Thoracic aorta (tissue), 2 donors: Measurements from ENCODE around the gene PHETA1. TPM values are rescaled to one million over a fixed set of nuclear protein-coding genes. Genes with fewer than 3 reads are reported as not detected.
"Not testable (repeated sequence)": the region's sequence is repeated elsewhere in the genome, so short reads cannot be mapped to it uniquely, and the experiment has no call there.

Source experiments
- ATAC-seq: fragments of 150-250 bp; one replicate; pipeline ENCODE4 v1.8.0; 2017; ENCODE audit warnings: low read depth; ENCODE audit not compliant: insufficient number of reproducible peaks, low FRiP score
- DNase-seq: peaks from one replicate; pipeline ENCODE4 v3.0.0-alpha.2; 2020; ENCODE audit warnings: low spot score
- H3K27ac ChIP-seq, 2 donors: fragments of 200-600 bp; sonication (generic); 1 replicate in 1 of 2; 2 replicates in 1 of 2; pipeline ENCODE4 v1.5.1; 2016; ENCODE audit warnings: mild to moderate bottlenecking in 2 of 2, moderate library complexity in 2 of 2
- H3K27me3 ChIP-seq: fragments of 200-600 bp; sonication (generic); replicated peaks from 2 replicates; pipeline ENCODE4 v1.6.0; 2016; ENCODE audit warnings: mild to moderate bottlenecking; ENCODE audit not compliant: insufficient read depth
- H3K36me3 ChIP-seq: fragments of 200-600 bp; sonication (generic); one replicate; pipeline ENCODE4 v1.5.1; 2016
- H3K4me1 ChIP-seq, 2 donors: fragments of 200-600 bp; sonication (generic); 1 replicate in 1 of 2; 2 replicates in 1 of 2; pipeline versions ENCODE4 v1.5.1 to v1.6.0; 2016; ENCODE audit warnings: low read depth in 2 of 2, mild to moderate bottlenecking in 1 of 2; ENCODE audit not compliant: control insufficient read depth in 1 of 2
- H3K4me3 ChIP-seq: fragments of 200-600 bp; sonication (generic); 2 replicates; pipeline ENCODE4 v1.5.1; 2016; ENCODE audit warnings: mild to moderate bottlenecking
- H3K9me3 ChIP-seq: fragments of 200-600 bp; sonication (generic); 2 replicates; pipeline ENCODE4 v1.5.1; 2016
- total RNA-seq, 2 donors: library from RNA; depleted of rRNA; stranded (reverse); fragments of >200 nt; gene quantifications; one replicate each; pipeline versions ENCODE4 v1.1.0 to v1.2.3, GENCODE V29; 2016
- TF ChIP-seq, protein P1 (sequence below): fragments of 200-600 bp; sonication (generic); IDR thresholded peaks from one replicate; pipeline ENCODE4 v1.5.1; 2019; ENCODE audit warnings: antibody characterized with exemption

Gene PHETA1
- total RNA-seq, 2 donors from 2014 or later = 12.6 to 14.7 TPM

DNA sequence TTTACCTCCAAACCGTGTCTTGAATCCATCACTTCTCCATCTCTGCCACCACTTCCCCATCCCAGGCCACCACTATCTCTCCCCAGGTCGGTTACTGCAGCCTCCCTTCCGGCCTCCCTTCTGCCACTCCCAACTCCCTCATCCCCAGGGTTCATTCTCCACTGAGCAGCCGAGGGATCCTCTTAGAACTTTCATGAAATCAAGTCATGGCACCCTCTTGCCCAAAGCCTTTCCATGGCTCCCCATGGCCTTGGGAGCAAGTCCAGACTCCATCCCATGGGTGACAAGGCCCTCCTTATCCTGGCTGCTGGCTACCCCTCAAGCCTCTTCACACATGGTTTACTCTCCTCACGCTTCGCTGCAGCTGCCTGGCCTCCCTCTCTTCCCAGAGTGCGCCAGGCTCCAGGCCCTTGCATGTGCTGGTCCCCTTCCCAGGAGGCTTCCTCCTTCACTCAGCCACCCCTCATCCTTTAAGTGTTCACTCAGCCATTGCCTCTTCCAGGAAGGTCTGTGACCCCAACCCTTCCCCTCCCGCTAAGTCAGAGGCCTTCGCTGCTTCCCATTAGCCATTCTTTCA lies 18.9 kb upstream of the PHETA1 start:
- Histone ChIP-seq H3K4me3 (no peak overlapping the region), H3K36me3 (no peaks in the 10 kb centered on the region), H3K4me1 (no peaks in the 10 kb centered on the region), H3K27ac (no peak overlapping the region), H3K9me3 (no peaks in the 10 kb centered on the region), H3K27me3 (no peaks in the 10 kb centered on the region)
- DNase-seq (no peak), ATAC-seq (no peak)
- TF ChIP-seq, protein P1, sequence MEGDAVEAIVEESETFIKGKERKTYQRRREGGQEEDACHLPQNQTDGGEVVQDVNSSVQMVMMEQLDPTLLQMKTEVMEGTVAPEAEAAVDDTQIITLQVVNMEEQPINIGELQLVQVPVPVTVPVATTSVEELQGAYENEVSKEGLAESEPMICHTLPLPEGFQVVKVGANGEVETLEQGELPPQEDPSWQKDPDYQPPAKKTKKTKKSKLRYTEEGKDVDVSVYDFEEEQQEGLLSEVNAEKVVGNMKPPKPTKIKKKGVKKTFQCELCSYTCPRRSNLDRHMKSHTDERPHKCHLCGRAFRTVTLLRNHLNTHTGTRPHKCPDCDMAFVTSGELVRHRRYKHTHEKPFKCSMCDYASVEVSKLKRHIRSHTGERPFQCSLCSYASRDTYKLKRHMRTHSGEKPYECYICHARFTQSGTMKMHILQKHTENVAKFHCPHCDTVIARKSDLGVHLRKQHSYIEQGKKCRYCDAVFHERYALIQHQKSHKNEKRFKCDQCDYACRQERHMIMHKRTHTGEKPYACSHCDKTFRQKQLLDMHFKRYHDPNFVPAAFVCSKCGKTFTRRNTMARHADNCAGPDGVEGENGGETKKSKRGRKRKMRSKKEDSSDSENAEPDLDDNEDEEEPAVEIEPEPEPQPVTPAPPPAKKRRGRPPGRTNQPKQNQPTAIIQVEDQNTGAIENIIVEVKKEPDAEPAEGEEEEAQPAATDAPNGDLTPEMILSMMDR = no peak

DNA sequence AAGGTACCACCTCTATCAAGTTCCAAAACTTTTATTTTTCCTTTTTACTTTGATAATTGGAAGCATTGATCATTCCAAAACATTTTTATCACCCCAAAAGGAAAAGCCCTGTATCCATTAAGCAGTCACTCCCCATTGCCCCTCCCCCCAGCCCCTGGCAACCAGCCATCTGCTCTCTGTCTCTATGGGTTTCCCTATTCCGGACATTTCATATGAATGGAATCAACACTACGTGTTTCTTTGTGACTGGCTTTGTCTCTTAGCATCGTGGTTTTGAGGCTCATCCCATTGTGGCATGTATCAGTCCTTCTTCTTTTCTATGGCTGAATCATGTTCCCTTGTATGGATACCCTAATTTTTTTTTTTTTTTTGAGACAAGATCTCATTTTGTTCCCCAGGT lies 18.0 kb upstream of the PHETA1 start:
- H3K36me3 ChIP-seq = no peaks in the 10 kb centered on the region
- no peaks in the 10 kb centered on the region for H3K9me3 ChIP-seq
- ATAC-seq (no peak), DNase-seq (no peak)
- no peaks in the 10 kb centered on the region for H3K27me3 ChIP-seq
- no peak overlapping the region for H3K27ac ChIP-seq
- H3K4me1 ChIP-seq = no peaks in the 10 kb centered on the region
- no peak overlapping the region for H3K4me3 ChIP-seq
- TF ChIP-seq, protein P1 = no peak

DNA sequence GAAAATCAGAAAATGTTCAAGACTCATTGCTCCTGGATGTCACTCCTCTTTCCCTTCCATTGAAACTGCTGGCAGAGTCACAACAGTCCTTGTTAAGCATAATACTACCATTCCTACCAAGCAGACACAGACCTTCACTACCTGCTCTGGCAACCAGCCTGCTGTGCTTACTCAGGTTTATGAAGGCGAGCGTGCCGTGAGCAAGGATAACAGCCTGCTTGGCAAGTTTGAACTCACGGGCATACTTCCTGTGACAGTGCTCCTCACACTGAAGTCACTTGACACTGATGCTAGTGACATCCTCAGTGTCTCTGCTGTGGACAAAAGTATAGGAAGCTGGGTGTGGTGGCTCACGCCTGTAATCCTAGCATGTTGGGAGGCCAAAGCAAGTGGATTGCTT lies 15.7 kb upstream of the PHETA1 start:
- no peaks in the 10 kb centered on the region for H3K9me3 ChIP-seq
- no peak overlapping the region for H3K27ac ChIP-seq
- no peaks in the 10 kb centered on the region for H3K4me1 ChIP-seq
- ATAC-seq (no peak), DNase-seq (no peak)
- H3K27me3 ChIP-seq = no peaks in the 10 kb centered on the region
- TF ChIP-seq, protein P1 = no peak
- H3K4me3 ChIP-seq = no peak overlapping the region
- no peaks in the 10 kb centered on the region for H3K36me3 ChIP-seq

DNA sequence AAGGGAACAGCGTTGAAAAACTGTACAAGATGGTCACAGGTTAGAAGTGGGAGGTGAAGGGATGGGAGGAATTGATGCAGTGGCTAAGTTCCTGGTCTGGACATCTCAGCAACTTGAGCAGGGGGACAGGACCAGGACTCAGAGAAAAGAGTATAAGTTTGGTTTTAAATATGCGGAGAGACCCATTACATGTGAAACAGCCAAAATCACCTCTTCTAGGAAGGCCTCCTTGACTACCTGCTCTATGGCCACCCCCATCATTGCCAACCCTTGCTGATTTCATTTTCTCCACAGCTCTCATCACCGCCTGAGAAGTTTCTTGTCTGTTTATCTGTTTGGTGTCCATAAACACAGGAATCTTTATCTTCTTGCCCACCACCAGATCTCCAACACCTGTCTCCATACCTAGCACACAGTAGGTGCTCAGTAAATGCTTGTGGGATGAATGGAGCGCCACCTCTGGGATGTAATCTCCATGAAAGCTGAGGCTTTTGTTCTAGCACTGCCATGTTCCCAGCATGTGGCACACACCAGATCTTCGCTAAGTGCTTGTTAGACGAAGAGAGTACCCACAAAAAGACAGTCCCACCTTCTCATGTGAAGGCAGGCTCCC lies 11.2 kb upstream of the PHETA1 start:
- Histone ChIP-seq H3K9me3 (no peaks in the 10 kb centered on the region), H3K27ac (no peak overlapping the region), H3K36me3 (no peaks in the 10 kb centered on the region), H3K27me3 (no peaks in the 10 kb centered on the region), H3K4me3 (no peak overlapping the region), H3K4me1 (no peaks in the 10 kb centered on the region)
- DNase-seq = no peak
- no peak for ATAC-seq
- TF ChIP-seq, protein P1 = no peak

DNA sequence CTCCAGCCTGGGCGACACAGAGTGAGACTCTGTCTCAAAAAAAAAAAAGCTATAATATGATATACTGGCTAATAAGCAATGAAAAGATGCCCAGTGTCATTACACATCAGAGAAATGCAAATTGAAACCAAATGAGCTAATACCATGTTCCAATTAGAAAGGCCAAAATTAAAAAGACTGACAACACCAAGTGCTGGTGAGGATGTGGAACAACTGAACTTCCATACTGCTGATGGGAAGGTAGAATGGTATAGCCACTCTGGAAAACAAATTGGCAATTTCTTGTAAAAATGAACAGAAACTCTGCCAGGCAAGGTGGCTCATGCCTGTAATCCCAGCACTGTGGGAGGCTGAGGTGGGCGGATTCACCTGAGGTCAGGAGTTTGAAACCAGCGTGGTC lies 8.5 kb upstream of the PHETA1 start:
- Histone ChIP-seq H3K36me3 (no peaks in the 10 kb centered on the region), H3K27me3 (no peaks in the 10 kb centered on the region), H3K27ac (no peak overlapping the region), H3K9me3 (no peaks in the 10 kb centered on the region), H3K4me3 (no peak overlapping the region), H3K4me1 (no peaks in the 10 kb centered on the region)
- DNase-seq = no peak
- TF ChIP-seq, protein P1 = no peak
- no peak for ATAC-seq

DNA sequence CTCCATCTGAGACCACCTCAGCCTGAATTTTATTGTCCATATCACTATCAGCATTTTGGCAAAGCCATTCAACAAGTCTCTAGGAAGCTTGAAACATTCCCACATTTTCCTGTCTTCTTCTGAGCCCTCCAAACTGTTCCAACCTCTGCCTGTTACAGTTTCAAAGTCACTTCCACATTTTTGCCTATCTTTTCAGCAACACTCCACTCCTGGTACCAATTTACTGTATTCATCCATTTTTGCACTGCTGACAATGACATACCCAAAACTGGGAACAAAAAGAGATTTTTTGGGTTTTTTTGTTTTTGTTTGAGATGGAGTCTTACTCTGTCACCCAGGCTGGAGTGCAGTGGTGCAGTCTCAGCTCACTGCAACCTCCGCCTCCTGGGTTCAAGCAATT lies 4.3 kb upstream of the PHETA1 start:
- not testable (repeated sequence) for H3K27ac ChIP-seq, H3K9me3 ChIP-seq, H3K4me3 ChIP-seq, ATAC-seq, H3K27me3 ChIP-seq, H3K36me3 ChIP-seq, H3K4me1 ChIP-seq, DNase-seq
